Activated gamma-delta T cell treated with Interleukin-2 at 50 U/mL for 16 hours (primary cell): Measurements from ENCODE around the gene PANX3.
A peak's percentile ranks its signal among the peaks of the same experiment; 100 is the strongest.

Experiments
- DNase-seq: peaks from one replicate; pipeline ENCODE4 v3.0.0-alpha.2; 2020

PANX3 gene

DNA sequence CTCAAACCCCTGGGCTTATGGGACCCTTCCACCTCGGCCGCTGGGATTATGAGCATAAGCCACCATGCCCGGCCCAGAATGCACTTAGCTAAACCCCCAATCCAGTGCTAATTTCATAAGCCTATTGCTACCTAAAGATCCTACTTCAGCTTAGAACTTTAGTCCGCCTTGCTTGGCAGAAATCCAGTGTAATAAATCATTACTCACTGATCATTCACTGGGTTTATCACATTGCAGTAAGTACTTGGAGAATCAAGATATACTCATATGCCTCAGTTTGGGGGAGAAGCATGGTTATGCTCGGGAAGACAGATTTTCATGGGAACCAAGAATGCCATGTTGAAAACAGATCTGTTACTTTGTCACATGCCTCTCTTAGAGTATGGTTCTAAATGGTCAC is 7.6 kb downstream of the PANX3 start:
- DNase-seq, result no peak

DNA sequence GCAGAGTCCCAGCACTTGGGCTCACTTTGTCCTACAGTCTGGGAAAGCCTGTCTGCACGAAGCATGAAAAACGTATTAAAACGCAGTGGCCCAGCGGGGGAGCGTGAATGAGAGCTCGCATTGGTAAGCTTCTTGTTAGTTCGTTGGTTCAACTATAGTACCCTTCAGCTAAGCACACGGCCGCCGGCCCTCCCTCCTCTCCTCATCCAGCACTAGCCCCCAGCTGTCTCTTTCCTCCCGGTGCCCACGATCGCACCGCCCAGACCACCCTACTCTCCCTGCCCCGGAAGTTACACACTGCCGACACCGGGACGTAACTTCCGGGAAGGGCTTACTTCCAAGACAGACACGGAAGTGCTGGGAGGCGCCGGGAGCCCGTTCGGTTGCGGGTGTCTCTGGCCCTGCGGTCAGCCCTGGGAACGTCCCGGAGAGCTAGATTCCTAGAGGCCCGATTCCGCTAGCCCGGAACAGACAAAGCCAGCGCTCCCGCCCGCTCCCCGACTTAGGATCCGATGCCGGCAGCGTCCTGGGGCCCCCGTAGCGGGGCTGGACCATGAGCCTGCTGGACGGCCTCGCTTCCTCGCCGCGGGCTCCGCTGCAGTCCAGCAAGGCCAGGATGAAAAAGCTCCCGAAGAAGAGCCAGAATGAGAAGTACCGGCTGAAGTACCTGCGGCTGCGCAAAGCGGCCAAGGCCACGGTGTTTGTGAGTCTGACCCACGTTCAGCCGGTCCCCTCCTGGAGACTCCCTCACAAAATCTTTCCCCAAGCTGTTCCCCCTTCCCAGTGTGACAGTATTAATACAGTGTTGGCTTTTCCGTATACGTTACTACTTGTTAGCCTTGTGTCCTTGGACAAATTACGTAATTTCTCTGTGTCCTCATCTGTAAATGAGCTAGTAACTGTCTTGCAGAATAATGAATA is 11.6 kb downstream of the PANX3 start, which contains the start of gene TBRG1:
Gene TBRG1 (plus strand): TSS at position 334 of the 921 bp plus-strand sequence. CDS start 220 bp downstream, at position 554.
- DNase-seq, result peak; percentile 79

GRCh38 chr11:124623861-124624525 is 12.8 kb downstream of the PANX3 start:
- no peak for DNase-seq

- no peak for DNase-seq
Measured at GRCh38 chr11:124625504-124626168, 14.4 kb downstream of the PANX3 start.

DNA sequence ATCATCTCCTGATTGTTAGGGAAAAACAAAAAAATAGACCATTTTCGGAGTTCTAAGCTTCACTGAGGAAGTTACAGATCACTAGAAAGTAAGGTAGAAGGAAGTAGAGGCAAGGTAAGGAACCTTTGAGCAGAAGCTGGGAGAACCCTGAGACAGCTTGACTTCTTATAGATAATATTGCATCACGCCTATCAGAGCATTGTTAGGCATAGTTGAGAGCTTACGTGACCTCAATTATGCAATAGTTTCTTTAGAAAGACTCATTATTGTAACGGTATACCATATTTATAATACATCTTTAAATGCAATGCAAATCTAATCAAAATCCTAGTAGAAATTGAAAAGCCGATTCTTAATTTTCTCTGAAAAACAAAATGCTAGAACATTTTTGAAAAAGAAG is 16.3 kb downstream of the PANX3 start:
- no peak for DNase-seq

DNA sequence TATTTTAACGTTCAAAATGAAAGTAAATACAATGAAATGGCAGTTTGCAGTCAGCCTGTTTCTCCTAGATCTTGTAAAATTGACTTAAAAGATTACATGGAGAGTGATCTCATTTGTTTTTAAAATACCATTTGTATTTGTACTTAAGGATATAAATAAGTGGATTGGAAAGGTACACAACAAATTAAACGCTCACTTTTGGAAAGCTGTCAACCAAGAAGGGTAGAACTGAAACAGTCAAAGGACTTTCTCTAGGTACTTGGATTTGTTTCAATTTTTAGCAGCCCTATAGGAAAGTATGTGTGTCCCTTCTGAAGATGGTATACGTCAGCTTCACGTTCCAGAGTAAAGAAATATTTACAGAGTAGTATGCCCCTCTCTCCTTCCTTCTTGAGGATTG is 18.7 kb downstream of the PANX3 start:
- no peak for DNase-seq

- no peak for DNase-seq
Measured at GRCh38 chr11:124633355-124633754, 22.1 kb downstream of the PANX3 start.

DNA sequence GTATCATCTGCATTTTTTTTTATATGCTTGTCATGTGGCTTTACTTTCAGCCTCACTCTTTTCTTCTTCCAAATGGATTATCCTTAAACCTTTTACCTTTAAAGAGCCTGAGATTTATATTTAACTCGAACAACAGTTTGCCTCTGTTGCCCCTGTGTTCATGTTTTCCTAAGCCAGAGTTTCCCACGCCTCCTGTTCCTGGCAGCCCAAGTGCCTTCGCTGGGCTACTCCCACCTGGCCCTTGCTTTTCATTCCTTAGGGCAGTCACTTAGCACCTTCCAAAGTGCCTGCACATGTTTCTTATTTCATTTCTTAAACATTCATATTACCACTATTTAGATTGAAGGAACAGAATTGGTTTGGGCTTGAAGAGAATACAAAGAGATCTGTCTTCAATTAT is 24.7 kb downstream of the PANX3 start:
- no peak for DNase-seq

DNA sequence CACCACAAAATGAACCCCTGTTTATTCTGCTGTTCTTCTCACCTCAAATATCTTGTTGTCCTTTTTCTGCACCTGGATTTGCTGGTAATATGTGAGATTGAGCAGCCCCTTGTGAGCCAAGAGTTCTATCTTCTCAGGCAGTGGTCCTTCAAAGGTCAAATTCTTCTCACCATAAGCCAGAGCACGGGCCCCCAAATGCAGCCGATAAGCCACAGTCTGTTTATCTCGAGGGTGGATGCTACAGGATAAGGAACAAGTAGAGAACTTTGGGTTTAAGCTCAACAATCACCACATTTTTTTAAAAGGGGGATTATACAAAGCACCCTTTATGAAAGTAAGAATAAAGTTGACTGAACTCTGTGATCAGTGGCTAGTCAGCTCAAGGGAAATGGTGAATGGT is 27.3 kb downstream of the PANX3 start:
- DNase-seq, result no peak

- no peak for DNase-seq
Measured at GRCh38 chr11:124639186-124639585, 28.0 kb downstream of the PANX3 start.

- no peak for DNase-seq
Measured at GRCh38 chr11:124640666-124641065, 29.4 kb downstream of the PANX3 start.

DNA sequence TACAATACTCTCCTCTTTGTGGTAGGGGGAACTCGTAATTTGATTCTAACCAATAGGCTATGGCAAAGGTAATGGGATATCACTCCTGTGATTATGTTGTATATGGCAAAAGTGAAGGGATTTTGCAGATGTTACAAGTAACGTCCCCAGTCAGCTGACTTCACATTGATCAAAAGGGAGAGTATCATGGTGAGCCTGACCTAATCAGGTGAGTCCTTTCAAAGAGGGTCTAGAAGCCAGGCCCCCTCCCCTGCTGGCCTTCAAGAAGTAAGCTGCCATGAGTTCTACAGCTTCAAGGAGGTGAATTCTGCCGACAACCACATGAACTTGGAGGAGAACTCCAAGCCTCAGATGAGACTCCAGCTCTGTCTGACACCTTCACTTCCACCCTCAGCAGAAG is 31.4 kb downstream of the PANX3 start:
- no peak for DNase-seq

- DNase-seq, result no peak
Measured at GRCh38 chr11:124643042-124643604, 31.9 kb downstream of the PANX3 start.

GRCh38 chr11:124643605-124644425 is 32.6 kb downstream of the PANX3 start:
- DNase-seq, result no peak

GRCh38 chr11:124644426-124645280 is 33.4 kb downstream of the PANX3 start:
- DNase-seq, result no peak

DNA sequence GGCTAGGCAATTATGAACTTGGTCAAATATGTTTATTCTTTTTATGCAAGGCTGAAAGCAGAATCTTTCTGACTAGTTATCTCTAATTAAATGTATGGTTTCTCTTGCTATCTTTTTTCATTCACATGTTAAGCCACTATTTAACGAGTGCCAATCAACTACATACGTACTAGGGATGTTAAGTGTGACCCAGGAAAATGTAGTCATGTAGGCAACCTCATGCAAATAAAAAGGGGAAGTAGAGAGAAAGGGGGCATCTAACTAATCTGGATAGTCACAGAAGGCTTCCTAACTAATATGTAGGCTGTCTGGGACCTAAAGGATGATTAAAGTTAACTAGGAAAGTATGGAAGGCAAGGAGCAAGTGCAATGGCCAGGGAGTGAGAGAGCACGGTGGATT is 34.9 kb downstream of the PANX3 start:
- DNase-seq, result no peak

GRCh38 chr11:124648610-124649009 is 37.4 kb downstream of the PANX3 start:
- no peak for DNase-seq

DNA sequence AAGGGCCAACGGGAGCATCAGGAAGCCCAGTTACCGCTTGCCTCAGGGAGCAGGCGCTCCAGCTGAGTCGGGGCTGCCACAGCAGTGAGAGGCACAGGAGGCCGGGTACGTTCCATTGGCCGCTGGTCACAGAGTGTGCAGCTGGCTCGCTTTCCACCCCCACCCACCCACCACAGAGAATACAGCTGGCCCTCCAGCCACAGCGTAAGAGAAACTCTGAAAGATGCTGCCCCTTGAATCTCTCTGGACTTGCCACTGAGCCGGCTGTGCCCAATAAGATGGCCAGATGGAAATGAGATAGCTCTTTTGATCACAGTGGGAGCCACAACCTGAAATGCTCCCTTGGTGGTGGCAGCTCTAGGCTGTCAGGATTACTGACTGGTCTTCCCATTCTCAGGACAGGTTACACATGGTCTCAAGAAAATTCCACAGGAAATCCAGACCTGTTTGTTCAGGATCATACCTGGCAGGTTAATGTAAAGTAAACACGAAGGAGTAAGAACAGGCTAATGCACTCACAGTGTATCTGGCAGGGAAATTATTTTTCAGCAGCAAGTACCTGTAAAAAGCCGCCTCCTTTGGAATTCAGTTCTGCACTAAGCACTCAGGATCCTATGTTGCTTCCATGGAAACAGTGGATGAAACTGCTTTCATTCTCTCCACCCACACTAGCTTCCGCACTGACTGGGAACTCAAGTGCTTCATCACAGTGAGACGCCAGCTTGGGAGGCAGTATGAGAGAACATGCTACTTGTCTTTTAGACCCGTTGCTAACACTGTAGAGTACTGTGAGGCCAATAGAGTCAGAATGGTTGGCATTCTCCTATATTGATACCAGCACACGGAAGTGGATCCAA is 45.8 kb downstream of the PANX3 start:
- DNase-seq, result no peak

- DNase-seq, result no peak
Measured at GRCh38 chr11:124657904-124658303, 46.7 kb downstream of the PANX3 start.

- no peak for DNase-seq
Measured at GRCh38 chr11:124658501-124658900, 47.3 kb downstream of the PANX3 start.
